Measurements from ENCODE around the gene GNG8.

- TF ChIP-seq ZNF2 (tag by site-specific recombination; IDR thresholded peaks at IDR 0.05): no peak
- TF ChIP-seq, protein P1, sequence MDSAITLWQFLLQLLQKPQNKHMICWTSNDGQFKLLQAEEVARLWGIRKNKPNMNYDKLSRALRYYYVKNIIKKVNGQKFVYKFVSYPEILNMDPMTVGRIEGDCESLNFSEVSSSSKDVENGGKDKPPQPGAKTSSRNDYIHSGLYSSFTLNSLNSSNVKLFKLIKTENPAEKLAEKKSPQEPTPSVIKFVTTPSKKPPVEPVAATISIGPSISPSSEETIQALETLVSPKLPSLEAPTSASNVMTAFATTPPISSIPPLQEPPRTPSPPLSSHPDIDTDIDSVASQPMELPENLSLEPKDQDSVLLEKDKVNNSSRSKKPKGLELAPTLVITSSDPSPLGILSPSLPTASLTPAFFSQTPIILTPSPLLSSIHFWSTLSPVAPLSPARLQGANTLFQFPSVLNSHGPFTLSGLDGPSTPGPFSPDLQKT (IDR thresholded peaks at IDR 0.05; ENCODE audit: borderline replicate concordance, low read depth, low read length): no peak
- TF ChIP-seq ZNF629 (tag by site-specific recombination; IDR thresholded peaks at IDR 0.05): no peak
Measured at GRCh38 chr19:46621191-46622117, 14.5 kb downstream of the GNG8 start.

Data from HEK293 (cell line).